GM12892 (cell line): ENCODE results near the gene NT5DC1.

Experiments
- POLR2AphosphoS5 ChIP-seq: IDR thresholded peaks from 2 replicates; pipeline ENCODE4 v1.6.1; 2011; ENCODE audit warnings: low read depth, low read length, control low read depth
- TAF1 ChIP-seq: IDR thresholded peaks from 2 replicates; pipeline ENCODE4 v1.6.1; 2011; ENCODE audit warnings: low read depth, mild to moderate bottlenecking, control low read depth, low read length, borderline replicate concordance

DNA sequence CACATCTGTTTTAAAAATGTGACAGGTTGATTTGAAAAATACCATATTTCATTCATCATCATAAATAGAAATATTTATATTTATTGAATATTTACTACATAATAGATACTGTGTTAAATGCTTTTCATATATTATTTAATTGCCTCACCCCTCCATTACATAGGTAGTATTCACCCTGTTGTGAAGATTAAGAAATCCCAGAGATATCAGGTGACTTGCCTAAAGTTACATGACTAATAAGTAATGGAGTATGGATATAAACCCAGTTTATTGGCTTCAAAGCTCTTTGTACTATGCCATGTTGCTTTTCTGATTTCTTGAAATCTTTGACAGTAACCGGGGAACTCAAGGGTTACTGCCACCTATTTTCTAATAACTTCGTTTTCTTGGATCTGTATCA lies 189.2 kb downstream of the NT5DC1 start:
- TF ChIP-seq TAF1 (no peak), POLR2AphosphoS5 (no peak)
